Suprapubic skin (tissue), 4 donors: ENCODE results near the gene ARAP3. TPM values are rescaled to one million over a fixed set of nuclear protein-coding genes. Genes with fewer than 3 reads are reported as not detected.
"Not testable (repeated sequence)": the region's sequence is repeated elsewhere in the genome, so short reads cannot be mapped to it uniquely, and the experiment has no call there.

Source experiments
- DNase-seq, 2 donors: peaks; one replicate each; pipeline ENCODE4 v3.0.0-alpha.2; 2019; ENCODE audit warnings: low spot score in 2 of 2
- H3K27ac ChIP-seq: fragments of 200-600 bp; sonication (generic); one replicate; pipeline ENCODE4 v1.5.1; 2019
- H3K27me3 ChIP-seq: fragments of 200-600 bp; sonication (generic); one replicate; pipeline ENCODE4 v1.5.1; 2019
- H3K36me3 ChIP-seq: fragments of 200-600 bp; sonication (generic); one replicate; pipeline ENCODE4 v1.5.1; 2019
- H3K4me1 ChIP-seq: fragments of 200-600 bp; sonication (generic); one replicate; pipeline ENCODE4 v1.5.1; 2019
- H3K4me3 ChIP-seq: fragments of 200-600 bp; sonication (generic); one replicate; pipeline ENCODE4 v1.5.1; 2019; ENCODE audit warnings: mild to moderate bottlenecking
- H3K9me3 ChIP-seq: fragments of 200-600 bp; sonication (generic); one replicate; pipeline ENCODE4 v1.5.1; 2019
- EP300 ChIP-seq: sonication (generic); formaldehyde crosslinking; IDR thresholded peaks from one replicate; pipeline ENCODE4 v1.6.1; 2017; ENCODE audit warnings: antibody characterized with exemption
- POLR2A ChIP-seq, 2 donors: fragments of 450-650 bp; IDR thresholded peaks; one replicate each; pipeline ENCODE4 v1.6.1; 2017; ENCODE audit warnings: antibody characterized with exemption in 2 of 2, mild to moderate bottlenecking in 2 of 2, moderate library complexity in 2 of 2
- POLR2AphosphoS5 ChIP-seq, 3 donors: sonication (generic); formaldehyde crosslinking; IDR thresholded peaks; one replicate each; pipeline ENCODE4 v1.6.1; 2017; ENCODE audit warnings: antibody characterized with exemption in 3 of 3
- WGBS: methylation state at CpG from one replicate; pipeline ENCODE4 v1.1.5; 2018; 5-methylcytosine and 5-hydroxymethylcytosine counted together
- total RNA-seq, 4 donors: library from RNA; depleted of rRNA; stranded (reverse); fragments of >200 nt; gene quantifications; one replicate each; pipeline ENCODE4 v1.1.0, GENCODE V29; 2016
- TF ChIP-seq, protein P1 (sequence below), 2 donors: fragments of 200-600 bp in 1 of 2; fragments of 450-650 bp in 1 of 2; sonication (generic) in 1 of 2; IDR thresholded peaks; one replicate each; pipeline ENCODE4 v1.5.1; 2016 to 2019; ENCODE audit warnings: antibody characterized with exemption in 2 of 2, mild to moderate bottlenecking in 1 of 2, moderate library complexity in 1 of 2

Gene ARAP3
- total RNA-seq, 4 donors from 2014 or later, result 1.5 to 7.4 (median 4.3) TPM

DNA sequence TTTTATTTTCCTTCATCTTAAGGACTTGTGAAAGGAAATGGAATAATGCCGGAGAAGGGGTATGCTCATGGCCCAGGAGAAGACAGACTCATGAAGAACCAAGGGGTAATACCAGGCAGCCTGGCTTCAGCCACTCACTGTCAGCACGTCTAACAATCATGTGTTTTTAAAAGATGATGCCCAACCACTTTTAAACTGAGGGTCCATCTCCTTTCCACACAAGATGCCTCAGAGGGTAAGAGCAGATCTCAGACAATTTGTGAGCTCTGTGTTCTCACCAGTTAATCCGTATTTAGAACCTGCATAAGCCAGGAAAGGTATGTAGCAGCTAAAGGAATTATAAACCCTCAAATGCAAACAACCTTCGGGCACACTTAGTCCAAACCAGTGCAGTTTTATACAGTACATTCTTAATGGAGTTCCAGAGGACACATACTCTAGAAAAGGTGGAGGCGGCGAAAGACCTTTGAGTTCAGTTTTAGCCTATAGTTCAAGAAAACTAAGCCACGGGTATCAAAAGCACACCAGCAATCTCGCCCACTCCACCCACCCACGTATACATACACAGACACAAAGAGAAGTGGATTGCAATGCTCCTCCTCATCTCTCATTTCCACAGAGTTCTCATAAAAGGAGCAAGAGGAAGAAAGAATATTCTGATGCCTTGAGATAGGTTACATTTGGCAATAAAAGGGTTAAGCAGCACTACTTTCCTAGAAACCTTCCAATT is 65.9 kb downstream of the ARAP3 start:
- H3K4me1 ChIP-seq, result peaks cover 35% of the 10 kb centered on the region
- TF ChIP-seq EP300, result no peak
- TF ChIP-seq, protein P1, sequence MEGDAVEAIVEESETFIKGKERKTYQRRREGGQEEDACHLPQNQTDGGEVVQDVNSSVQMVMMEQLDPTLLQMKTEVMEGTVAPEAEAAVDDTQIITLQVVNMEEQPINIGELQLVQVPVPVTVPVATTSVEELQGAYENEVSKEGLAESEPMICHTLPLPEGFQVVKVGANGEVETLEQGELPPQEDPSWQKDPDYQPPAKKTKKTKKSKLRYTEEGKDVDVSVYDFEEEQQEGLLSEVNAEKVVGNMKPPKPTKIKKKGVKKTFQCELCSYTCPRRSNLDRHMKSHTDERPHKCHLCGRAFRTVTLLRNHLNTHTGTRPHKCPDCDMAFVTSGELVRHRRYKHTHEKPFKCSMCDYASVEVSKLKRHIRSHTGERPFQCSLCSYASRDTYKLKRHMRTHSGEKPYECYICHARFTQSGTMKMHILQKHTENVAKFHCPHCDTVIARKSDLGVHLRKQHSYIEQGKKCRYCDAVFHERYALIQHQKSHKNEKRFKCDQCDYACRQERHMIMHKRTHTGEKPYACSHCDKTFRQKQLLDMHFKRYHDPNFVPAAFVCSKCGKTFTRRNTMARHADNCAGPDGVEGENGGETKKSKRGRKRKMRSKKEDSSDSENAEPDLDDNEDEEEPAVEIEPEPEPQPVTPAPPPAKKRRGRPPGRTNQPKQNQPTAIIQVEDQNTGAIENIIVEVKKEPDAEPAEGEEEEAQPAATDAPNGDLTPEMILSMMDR (IDR thresholded peaks at IDR 0.05), result no peak
- no peak for TF ChIP-seq POLR2A (IDR thresholded peaks at IDR 0.05)
- no peak for TF ChIP-seq POLR2AphosphoS5 (IDR thresholded peaks at IDR 0.05)
- DNase-seq, result no peak
- H3K9me3 ChIP-seq, result no peaks in the 10 kb centered on the region
- H3K27ac ChIP-seq, result peak overlapping the region; percentile 30
- H3K27me3 ChIP-seq, result no peaks in the 10 kb centered on the region
- 69% methylated on average over 9 of the region's 9 CpGs for WGBS
- peaks cover 5% of the 10 kb centered on the region for H3K36me3 ChIP-seq
- peak overlapping the region; percentile 89 for H3K4me3 ChIP-seq

DNA sequence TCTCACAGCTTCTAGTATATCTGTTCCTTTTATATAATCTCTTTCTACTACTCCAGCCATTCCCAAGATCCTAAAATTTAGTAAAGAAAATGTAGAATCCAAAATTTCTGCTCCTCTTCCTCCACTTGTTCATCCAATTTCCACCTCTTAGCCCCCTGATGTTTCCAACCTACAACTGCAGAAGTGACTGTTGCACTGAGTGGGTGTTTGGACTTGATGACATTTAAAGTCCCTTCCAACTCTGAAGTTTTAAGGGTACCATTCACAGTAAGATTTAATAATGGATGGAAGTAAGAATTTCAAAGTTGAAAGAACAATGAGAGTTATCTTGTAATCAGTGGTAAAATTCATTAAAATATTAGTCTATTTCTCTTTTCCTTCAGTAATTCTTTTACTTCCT is 68.7 kb downstream of the ARAP3 start:
- H3K27ac ChIP-seq, result no peak overlapping the region
- H3K36me3 ChIP-seq, result no peaks in the 10 kb centered on the region
- peaks cover 33% of the 10 kb centered on the region for H3K4me1 ChIP-seq
- H3K4me3 ChIP-seq, result no peak overlapping the region
- TF ChIP-seq EP300 (no peak), POLR2A (IDR thresholded peaks at IDR 0.05) (no peak), POLR2AphosphoS5 (IDR thresholded peaks at IDR 0.05) (no peak)
- TF ChIP-seq, protein P1 (IDR thresholded peaks at IDR 0.05), result no peak
- no peaks in the 10 kb centered on the region for H3K9me3 ChIP-seq
- no peaks in the 10 kb centered on the region for H3K27me3 ChIP-seq
- DNase-seq, result no peak

DNA sequence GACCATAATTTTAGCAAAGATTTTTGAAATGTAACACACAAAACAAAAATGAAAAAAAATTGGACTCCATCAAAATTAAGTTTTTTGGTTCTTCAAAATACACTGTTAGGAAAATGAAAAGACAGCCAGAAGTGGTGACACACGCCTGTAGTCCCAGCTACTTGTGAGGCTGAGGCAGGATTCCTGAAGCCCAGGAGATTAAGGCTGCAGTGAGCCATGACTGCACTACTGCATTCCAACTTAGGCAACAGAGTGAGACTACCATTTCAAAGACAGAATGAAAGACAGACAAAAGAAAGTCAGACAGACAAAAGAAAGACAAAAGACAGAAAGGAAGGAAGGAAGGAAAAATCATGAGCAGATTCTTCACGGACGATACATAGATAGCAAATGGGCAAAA is 70.7 kb downstream of the ARAP3 start:
- H3K9me3 ChIP-seq, result no peaks in the 10 kb centered on the region
- TF ChIP-seq POLR2A (IDR thresholded peaks at IDR 0.05) (no peak), POLR2AphosphoS5 (IDR thresholded peaks at IDR 0.05) (no peak), EP300 (no peak)
- TF ChIP-seq, protein P1 (IDR thresholded peaks at IDR 0.05), result no peak
- no peak overlapping the region for H3K4me3 ChIP-seq
- no peak overlapping the region for H3K27ac ChIP-seq
- WGBS, result 75% methylated on average over 3 of the region's 3 CpGs
- peaks cover 23% of the 10 kb centered on the region for H3K4me1 ChIP-seq
- no peak for DNase-seq
- H3K36me3 ChIP-seq, result no peaks in the 10 kb centered on the region
- H3K27me3 ChIP-seq, result no peaks in the 10 kb centered on the region

DNA sequence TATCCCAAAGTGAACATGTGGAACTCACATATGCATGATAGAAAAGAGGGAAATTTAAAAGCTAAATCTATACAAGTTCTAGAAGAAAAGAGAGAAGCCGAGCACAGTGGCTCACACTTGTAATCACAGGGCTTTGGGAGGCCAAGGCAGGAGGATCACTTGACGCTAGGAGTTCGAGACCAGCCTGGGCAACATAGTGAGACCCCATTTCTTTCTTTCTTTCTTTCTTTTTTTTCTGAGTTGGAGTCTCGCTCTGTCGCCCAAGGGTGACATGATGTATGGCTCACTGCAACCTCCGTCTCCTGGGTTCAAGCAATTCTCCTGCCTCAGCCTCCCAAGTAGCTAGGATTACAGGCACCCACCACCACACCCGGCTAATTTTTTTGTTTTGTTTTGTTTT is 72.1 kb downstream of the ARAP3 start:
- H3K9me3 ChIP-seq, H3K4me3 ChIP-seq, DNase-seq, H3K27me3 ChIP-seq, H3K27ac ChIP-seq, H3K36me3 ChIP-seq: not testable (repeated sequence)
- peaks cover 28% of the 10 kb centered on the region for H3K4me1 ChIP-seq
- WGBS, result 97% methylated on average over 7 of the region's 7 CpGs

DNA sequence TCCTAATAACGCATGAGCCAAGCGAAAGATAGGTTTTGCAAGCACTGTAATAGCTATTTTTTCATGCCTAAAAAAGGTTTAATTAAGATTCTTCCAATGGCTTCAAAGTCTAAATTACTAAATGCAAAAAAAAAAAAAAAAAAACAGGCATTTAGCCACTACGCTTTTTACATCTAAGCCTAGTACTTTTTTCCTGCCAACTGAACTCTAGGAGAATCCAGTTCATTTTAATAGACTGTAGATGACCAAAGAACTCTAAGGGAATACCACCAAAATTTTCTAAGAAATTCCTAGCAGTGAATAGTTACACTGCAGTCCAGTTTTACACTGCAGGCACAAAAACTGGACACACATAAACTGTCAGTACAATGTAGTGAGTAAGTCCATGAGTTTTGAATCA is 73.0 kb downstream of the ARAP3 start:
- H3K9me3 ChIP-seq, result no peaks in the 10 kb centered on the region
- no peak for TF ChIP-seq EP300
- TF ChIP-seq POLR2AphosphoS5 (IDR thresholded peaks at IDR 0.05), result no peak
- TF ChIP-seq POLR2A (IDR thresholded peaks at IDR 0.05), result no peak
- TF ChIP-seq, protein P1 (IDR thresholded peaks at IDR 0.05), result no peak
- 94% methylated on average over 3 of the region's 3 CpGs for WGBS
- no peak overlapping the region for H3K4me3 ChIP-seq
- no peaks in the 10 kb centered on the region for H3K27me3 ChIP-seq
- peaks cover 37% of the 10 kb centered on the region for H3K4me1 ChIP-seq
- no peak for DNase-seq
- no peak overlapping the region for H3K27ac ChIP-seq
- H3K36me3 ChIP-seq, result no peaks in the 10 kb centered on the region

DNA sequence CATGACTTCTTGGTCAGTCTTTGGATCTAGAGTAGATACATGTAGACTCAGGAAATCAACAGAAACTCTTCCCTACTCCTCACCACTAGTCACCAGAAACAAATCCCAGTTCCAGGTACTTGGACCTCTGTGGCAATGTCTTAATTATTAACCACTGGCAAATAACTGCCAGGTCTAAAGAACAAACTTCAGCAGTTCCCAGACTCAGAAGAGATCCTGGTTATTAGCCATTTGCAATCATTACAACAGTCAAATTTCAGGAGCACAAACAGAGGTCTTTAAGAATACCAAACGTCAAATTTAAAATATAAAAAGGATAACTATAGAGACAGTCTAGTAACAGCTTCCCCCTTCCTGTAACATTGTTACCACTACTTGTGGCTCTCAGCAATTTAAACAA is 73.5 kb downstream of the ARAP3 start:
- TF ChIP-seq POLR2AphosphoS5 (IDR thresholded peaks at IDR 0.05) (no peak), EP300 (no peak), POLR2A (IDR thresholded peaks at IDR 0.05) (no peak)
- TF ChIP-seq, protein P1 (IDR thresholded peaks at IDR 0.05), result no peak
- Histone ChIP-seq H3K27ac (peak overlapping the region; percentile 11), H3K4me1 (peaks cover 41% of the 10 kb centered on the region), H3K9me3 (no peaks in the 10 kb centered on the region), H3K36me3 (no peaks in the 10 kb centered on the region), H3K4me3 (no peak overlapping the region), H3K27me3 (no peaks in the 10 kb centered on the region)
- DNase-seq, result no peak
- WGBS, result 76% methylated on average over 1 of the region's 1 CpG
